GM12878 (cell line): ENCODE data around the gene CATSPER1. TPM values are rescaled to one million over a fixed set of nuclear protein-coding genes. Genes with fewer than 3 reads are reported as not detected.

ENCODE experiments used
- ATAC-seq: fragments of 200-7000 bp; cut with Tn5 transposase; 3 replicates; pipeline ENCODE4 v1.9.1; 2020; ENCODE audit warnings: mild to moderate bottlenecking, moderate library complexity
- BruUV-seq: library from RNA; stranded (reverse); fragments of 400-500 nt; replicated peaks from 2 replicates; lab custom pipeline; 2021; lab: Mats Ljungman, UMichigan
- CTCF ChIA-PET: fragments of 300-600 bp; sonication (Branson Sonifier 250); formaldehyde crosslinking; extraction: SDS; loops from one replicate; lab custom pipeline; 2021; ENCODE audit warnings: inconsistent platforms; lab: Yijun Ruan, JAX
- POLR2A ChIA-PET: fragments of 350-600 bp; formaldehyde crosslinking; extraction: SDS; loops from one replicate; lab custom pipeline; 2021; ENCODE audit warnings: inconsistent platforms; lab: Charles Lee
- RAD21 ChIA-PET: fragments of 300-600 bp; sonication (Branson Sonifier 250); formaldehyde crosslinking; loops from one replicate; lab custom pipeline; 2023; ENCODE audit warnings: antibody characterized with exemption; ENCODE audit not compliant: unreplicated experiment; lab: Charles Lee
- SMC1A ChIA-PET: fragments of 300-600 bp; sonication (Branson Sonifier 250); formaldehyde crosslinking; loops from one replicate; lab custom pipeline; 2023; ENCODE audit not compliant: unreplicated experiment, uncharacterized antibody; lab: Charles Lee
- DNase-seq: peaks from one replicate; pipeline ENCODE4 v3.0.0-alpha.2; 2011; ENCODE audit warnings: low read depth, low spot score
- FAIRE-seq: peaks from 3 replicates; lab custom pipeline; 2011; peaks lifted over from hg19 to GRCh38; lab: Jason Lieb, UNC
- H2AFZ ChIP-seq: 2 replicates; pipeline ENCODE4 v1.6.0; 2011; ENCODE audit warnings: low read depth, low read length, control low read depth; ENCODE audit not compliant: control insufficient read depth
- H3K27ac ChIP-seq: 2 replicates; pipeline ENCODE4 v1.5.1; 2011; ENCODE audit warnings: control low read depth; ENCODE audit not compliant: control insufficient read depth, insufficient read depth
- H3K27me3 ChIP-seq, 2 experiments: replicated peaks in 1 of 2; 2 replicates each; pipeline versions ENCODE4 v1.6.0 to v1.6.1; 2011; ENCODE audit warnings: low read length in 1 of 2; ENCODE audit not compliant: control insufficient read depth in 2 of 2, insufficient read depth in 2 of 2
- H3K36me3 ChIP-seq, 2 experiments: 2 replicates each; pipeline ENCODE4 v1.5.1; 2011; ENCODE audit warnings: low read length in 1 of 2; ENCODE audit not compliant: control insufficient read depth in 2 of 2, insufficient read depth in 2 of 2
- H3K4me1 ChIP-seq: 2 replicates; pipeline ENCODE4 v1.6.1; 2011; ENCODE audit warnings: mild to moderate bottlenecking, low read length, moderate library complexity, mixed read lengths; ENCODE audit not compliant: control insufficient read depth, insufficient read depth
- H3K4me2 ChIP-seq: 2 replicates; pipeline ENCODE4 v1.6.0; 2011; ENCODE audit warnings: control low read depth; ENCODE audit not compliant: control insufficient read depth, insufficient read depth
- H3K4me3 ChIP-seq: fragments of 200-600 bp; sonication (generic); 2 replicates; pipeline ENCODE4 v1.5.1; 2016
- H3K79me2 ChIP-seq: 2 replicates; pipeline ENCODE4 v1.6.0; 2011; ENCODE audit warnings: low read length; ENCODE audit not compliant: control insufficient read depth, insufficient read depth
- H3K9ac ChIP-seq: 2 replicates; pipeline ENCODE4 v1.8.0; 2011; ENCODE audit warnings: low read length, control low read depth, mixed read lengths; ENCODE audit not compliant: control insufficient read depth, insufficient read depth
- H3K9me3 ChIP-seq: replicated peaks from 3 replicates; pipeline ENCODE4 v1.5.1; 2011; ENCODE audit warnings: mild to moderate bottlenecking, low read length; ENCODE audit not compliant: control insufficient read depth, insufficient read depth
- H4K20me1 ChIP-seq: 2 replicates; pipeline ENCODE4 v1.6.0; 2011; ENCODE audit not compliant: control insufficient read depth, insufficient read depth
- CREM ChIP-seq: IDR thresholded peaks from 2 replicates; pipeline ENCODE4 v1.6.1; 2014; ENCODE audit warnings: antibody characterized with exemption, low read depth
- E4F1 ChIP-seq: fragments of 450-650 bp; IDR thresholded peaks from 2 replicates; pipeline ENCODE4 v1.6.1; 2018; ENCODE audit warnings: borderline replicate concordance, mild to moderate bottlenecking; ENCODE audit not compliant: partially characterized antibody
- GATAD2B ChIP-seq: fragments of 450-650 bp; conservative IDR thresholded peaks from 2 replicates; pipeline ENCODE4 v1.6.1; 2017; ENCODE audit warnings: low read depth, mild to moderate bottlenecking, moderate library complexity
- HDAC2 ChIP-seq: fragments of 200-600 bp; sonication (generic); IDR thresholded peaks from 2 replicates; pipeline ENCODE4 v1.6.1; 2017
- HDGF ChIP-seq: fragments of 450-650 bp; IDR thresholded peaks from 2 replicates; pipeline ENCODE4 v1.6.1; 2016; ENCODE audit warnings: antibody characterized with exemption
- MTA3 ChIP-seq: IDR thresholded peaks from 2 replicates; pipeline ENCODE4 v1.6.1; 2012; ENCODE audit warnings: low read length, inconsistent platforms, borderline replicate concordance
- NR2F1 ChIP-seq: fragments of 450-650 bp; conservative IDR thresholded peaks from 2 replicates; pipeline ENCODE4 v1.6.1; 2017; ENCODE audit warnings: mild to moderate bottlenecking
- RAD21 ChIP-seq: IDR thresholded peaks from 2 replicates; pipeline ENCODE4 v1.6.1; 2011; ENCODE audit warnings: mild to moderate bottlenecking, low read depth, low read length, moderate library complexity; ENCODE audit not compliant: insufficient read depth
- RFX5 ChIP-seq: IDR thresholded peaks from 2 replicates; pipeline ENCODE4 v1.6.1; 2011; ENCODE audit warnings: low read depth, low read length, improper control_type of control experiment
- SMC3 ChIP-seq: IDR thresholded peaks from 2 replicates; pipeline ENCODE4 v1.6.1; 2011; ENCODE audit warnings: low read length, improper control_type of control experiment, borderline replicate concordance
- SP1 ChIP-seq: IDR thresholded peaks from one replicate; pipeline ENCODE4 v1.6.1; 2011; ENCODE audit warnings: low read depth, low read length
- STAT3 ChIP-seq: IDR thresholded peaks from 2 replicates; pipeline ENCODE4 v1.6.1; 2011; ENCODE audit warnings: low read depth, low read length, improper control_type of control experiment
- TAF1 ChIP-seq: IDR thresholded peaks from 2 replicates; pipeline ENCODE4 v1.6.1; 2011; ENCODE audit warnings: mild to moderate bottlenecking, low read depth, low read length, borderline replicate concordance
- ZNF207 ChIP-seq: fragments of 450-650 bp; IDR thresholded peaks from 2 replicates; pipeline ENCODE4 v1.6.1; 2014; ENCODE audit warnings: antibody characterized with exemption, mild to moderate bottlenecking, borderline replicate concordance
- WGBS: methylation state at CpG from one replicate; pipeline ENCODE4 v1.1.6; 2016; ENCODE audit warnings: low lambda C conversion rate; ENCODE audit not compliant: insufficient replicate concordance, insufficient coverage; ENCODE audit errors: missing lambda C conversion rate; 5-methylcytosine and 5-hydroxymethylcytosine counted together
- in situ Hi-C: fragments of 300-500 bp; cut with MboI; formaldehyde crosslinking; loops from 9 replicates; pipeline ENCODE4 v1.14.3; 2018; ENCODE audit warnings: mixed read lengths
- intact Hi-C: fragments of 100-400 bp; cut with micrococcal nuclease; formaldehyde crosslinking; loops from one replicate; pipeline ENCODE4 v1.14.2; 2022; ENCODE audit not compliant: unreplicated experiment
- polyA plus RNA-seq, 11 experiments: library from polyadenylated mRNA; depleted of rRNA in 4 of 11; unstranded in 6 of 11; stranded (reverse) in 5 of 11; fragments of >200 nt; fragmentation: Nextera tagmentation in 4 of 11; fragmentation: Illumina TruSeq in 1 of 11; extraction: Ambion mirVana in 4 of 11; extraction: Trizol in 1 of 11; gene quantifications; 1 replicate in 1 of 11; 2 replicates in 10 of 11; pipeline versions ENCODE4 v1.2.1 to v1.2.3, GENCODE V29; 2011 to 2016; ENCODE audit warnings: inconsistent platforms in 2 of 11, missing spikeins in 2 of 11, low read depth in 1 of 11
- total RNA-seq, 4 experiments: library from RNA; depleted of rRNA in 3 of 4; stranded (reverse); fragments of >200 nt in 3 of 4; fragmentation: Illumina TruSeq in 1 of 4; extraction: Trizol in 1 of 4; gene quantifications; 2 replicates each; pipeline versions ENCODE4 v1.2.1 to v1.2.3, GENCODE V29; 2013 to 2021

CATSPER1 gene
- total and polyA plus RNA-seq, 10 of the 15 experiments (the other 5 are each of a cell fraction or from before 2014, with no cell fraction given), result 0.02 to 0.05 TPM; not detected in 8

- ATAC-seq, result no peak
- POLR2A ChIA-PET, result no interaction called here
- no peak for TF ChIP-seq CREM
- no peak for TF ChIP-seq RFX5
- TF ChIP-seq MTA3, result no peak
- no peak for TF ChIP-seq E4F1
- TF ChIP-seq GATAD2B, result no peak
- no peak for TF ChIP-seq RAD21
- no peak for TF ChIP-seq ZNF207
- TF ChIP-seq SMC3, result no peak
- TF ChIP-seq STAT3, result no peak
- TF ChIP-seq HDAC2, result no peak
- TF ChIP-seq NR2F1, result no peak
- TF ChIP-seq TAF1, result no peak
- no peak for TF ChIP-seq HDGF
- no peak for TF ChIP-seq SP1
Measured at GRCh38 chr11:66037327-66037726, 11.0 kb upstream of the CATSPER1 start.

More at GRCh38 chr11:66037327-66037726, 11.0 kb upstream of the CATSPER1 start:
- SMC1A ChIA-PET, result no interaction called here
- H3K4me1 ChIP-seq, result no peaks in the 10 kb centered on the region
- H4K20me1 ChIP-seq, result no peaks in the 10 kb centered on the region
- intact Hi-C loops (no loop called here), in situ Hi-C loops (no loop called here)
- no peak overlapping the region for H2AFZ ChIP-seq
- no peaks in the 10 kb centered on the region; the same call in 2 of the 3 replicates for H3K9me3 ChIP-seq
- BruUV-seq, result no TSS peak
- CTCF ChIA-PET, result interaction anchor here (1.2 to 3.1 kb wide), 3 partner anchors 8 to 30 kb away, joined by 3 to 25 read pairs (median 8); no protein-coding TSS in a partner anchor
- no peak overlapping the region for H3K9ac ChIP-seq
- H3K27ac ChIP-seq, result no peak overlapping the region
- FAIRE-seq (no peak), DNase-seq (no peak)
- no peaks in the 10 kb centered on the region for H3K27me3 ChIP-seq
- no peaks in the 10 kb centered on the region for H3K79me2 ChIP-seq
- RAD21 ChIA-PET, result no interaction called here
- H3K4me3 ChIP-seq, result no peak overlapping the region
- H3K36me3 ChIP-seq, result no peaks in the 10 kb centered on the region
- 74% methylated on average over 3 of the region's 3 CpGs for WGBS
- H3K4me2 ChIP-seq, result no peak overlapping the region
